GM18867 (cell line): ENCODE measurements around the gene MAP2K1.
"Not testable (repeated sequence)": the region's sequence is repeated elsewhere in the genome, so short reads cannot be mapped to it uniquely, and the experiment has no call there.

ENCODE experiments used
- ATAC-seq: cut with Tn5 transposase; IDR thresholded peaks from one replicate; pipeline ENCODE4 v1.9.1; 2021; ENCODE audit warnings: mild to moderate bottlenecking, moderate library complexity; ENCODE audit not compliant: unreplicated experiment

MAP2K1 gene

DNA sequence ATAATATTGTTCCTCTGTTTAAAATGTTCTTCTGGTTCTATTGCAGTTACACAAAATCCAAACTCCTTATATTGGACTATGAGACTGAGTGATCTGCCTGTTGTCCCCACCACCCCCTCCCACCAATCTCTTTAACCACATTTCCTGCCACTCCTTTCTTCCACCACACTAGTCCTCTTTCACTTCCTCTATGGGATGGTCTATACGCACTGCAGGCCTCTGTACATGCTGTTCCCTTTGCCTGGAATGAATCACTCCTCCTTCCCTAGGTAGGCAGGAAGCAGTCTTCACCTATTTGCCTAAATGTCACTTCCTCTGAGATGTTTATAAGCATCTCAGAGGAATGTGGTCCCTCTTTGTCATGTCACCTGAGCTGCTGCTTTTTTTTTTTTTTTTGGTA, 4.0 kb downstream of the MAP2K1 start:
- no peak for ATAC-seq

DNA sequence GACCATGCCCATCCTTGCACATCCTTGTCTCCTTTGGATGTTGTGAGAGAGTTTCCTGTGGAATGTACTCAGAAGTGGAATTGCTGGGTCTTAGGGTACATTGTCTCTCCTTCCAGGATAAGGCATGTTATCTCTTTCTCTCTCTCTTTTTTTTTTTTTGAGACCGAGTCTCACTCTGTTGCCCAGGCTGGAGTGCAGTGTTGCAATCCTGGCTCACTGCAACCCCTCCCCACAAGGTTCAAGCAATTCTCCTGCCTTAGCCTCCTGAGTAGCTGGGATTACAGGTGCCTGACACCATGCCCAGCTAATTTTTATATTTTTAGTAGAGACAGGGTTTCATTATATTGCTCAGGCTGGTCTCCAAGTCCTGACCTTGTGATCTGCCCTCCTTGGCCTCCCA, 6.3 kb downstream of the MAP2K1 start:
- ATAC-seq, result not testable (repeated sequence)

DNA sequence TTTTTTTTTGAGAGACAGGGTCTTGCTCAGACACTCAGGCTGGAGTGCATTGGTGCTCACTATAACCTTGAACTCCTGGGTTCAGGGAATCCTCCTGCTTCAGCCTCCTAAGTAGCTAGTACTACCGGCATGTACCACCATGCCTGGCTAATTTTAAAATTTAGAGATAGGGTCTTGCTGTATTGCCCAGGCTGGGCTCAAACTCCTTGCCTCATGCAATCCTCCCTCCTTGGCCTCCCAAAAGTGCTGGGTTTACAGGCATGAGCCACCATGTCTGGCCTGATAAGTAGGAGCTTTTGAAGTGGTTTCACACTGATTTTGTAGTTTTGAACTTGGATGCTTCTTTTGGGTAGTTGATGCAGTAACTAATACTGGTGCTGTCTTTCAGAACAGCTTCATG, 7.8 kb downstream of the MAP2K1 start:
- ATAC-seq, result no peak

DNA sequence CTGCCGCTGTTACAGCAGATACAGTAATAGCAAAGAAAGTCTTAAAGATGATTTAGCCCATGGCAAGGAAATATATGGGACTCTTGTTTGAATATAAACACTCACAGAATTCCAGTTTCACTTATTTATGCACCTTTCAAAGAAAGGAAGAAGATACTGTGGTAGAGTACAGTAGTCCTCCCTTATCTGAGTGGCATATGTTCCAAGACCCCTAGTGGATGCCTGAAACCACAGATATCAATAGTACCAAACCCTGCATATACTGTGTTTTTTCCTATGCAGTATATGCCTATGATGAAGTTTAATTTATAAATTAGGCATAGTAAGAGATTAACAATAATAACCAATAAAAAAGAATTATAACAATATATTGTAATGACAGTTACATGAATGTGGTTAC, 8.2 kb downstream of the MAP2K1 start:
- ATAC-seq, result no peak

DNA sequence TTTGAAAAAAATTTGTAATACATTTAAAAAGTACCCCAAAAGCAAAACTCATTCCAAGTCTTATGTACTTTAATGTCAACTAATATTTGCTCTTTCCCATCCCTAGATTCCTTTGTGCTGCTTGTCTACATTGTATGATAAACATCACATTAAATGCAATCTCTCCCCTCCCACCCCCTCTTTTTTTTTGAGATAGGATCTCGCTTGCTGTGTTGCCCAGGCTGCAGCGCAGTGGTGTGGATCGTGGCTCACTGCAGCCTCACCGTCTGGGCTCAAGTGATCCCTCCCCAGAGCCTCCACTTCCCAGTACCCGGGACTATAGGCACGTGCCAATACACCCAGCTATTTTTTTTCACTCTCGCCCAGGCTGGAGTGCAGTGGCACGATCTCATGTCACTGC, 12.6 kb downstream of the MAP2K1 start:
- ATAC-seq, result no peak

DNA sequence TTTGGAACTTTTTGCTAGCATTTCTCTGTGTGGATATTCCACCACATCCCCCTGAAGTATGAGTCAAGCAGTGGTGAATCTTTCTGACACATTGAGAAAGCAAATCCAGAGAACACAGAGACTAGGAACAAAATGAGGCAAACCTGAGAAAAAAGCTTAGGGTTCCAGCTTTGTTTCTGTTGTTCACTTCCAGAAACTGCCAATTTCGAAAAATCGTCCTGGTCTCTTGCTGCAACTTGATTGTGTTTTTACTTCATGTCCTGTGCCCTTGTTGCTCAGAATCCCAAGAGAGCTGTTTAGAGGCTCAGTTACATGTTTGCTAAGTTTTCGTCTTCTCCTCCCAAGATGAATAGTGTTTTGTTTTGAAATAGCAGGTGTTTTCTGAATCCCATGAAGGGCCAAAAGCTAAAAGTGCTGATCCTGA, 13.7 kb downstream of the MAP2K1 start:
- no peak for ATAC-seq

DNA sequence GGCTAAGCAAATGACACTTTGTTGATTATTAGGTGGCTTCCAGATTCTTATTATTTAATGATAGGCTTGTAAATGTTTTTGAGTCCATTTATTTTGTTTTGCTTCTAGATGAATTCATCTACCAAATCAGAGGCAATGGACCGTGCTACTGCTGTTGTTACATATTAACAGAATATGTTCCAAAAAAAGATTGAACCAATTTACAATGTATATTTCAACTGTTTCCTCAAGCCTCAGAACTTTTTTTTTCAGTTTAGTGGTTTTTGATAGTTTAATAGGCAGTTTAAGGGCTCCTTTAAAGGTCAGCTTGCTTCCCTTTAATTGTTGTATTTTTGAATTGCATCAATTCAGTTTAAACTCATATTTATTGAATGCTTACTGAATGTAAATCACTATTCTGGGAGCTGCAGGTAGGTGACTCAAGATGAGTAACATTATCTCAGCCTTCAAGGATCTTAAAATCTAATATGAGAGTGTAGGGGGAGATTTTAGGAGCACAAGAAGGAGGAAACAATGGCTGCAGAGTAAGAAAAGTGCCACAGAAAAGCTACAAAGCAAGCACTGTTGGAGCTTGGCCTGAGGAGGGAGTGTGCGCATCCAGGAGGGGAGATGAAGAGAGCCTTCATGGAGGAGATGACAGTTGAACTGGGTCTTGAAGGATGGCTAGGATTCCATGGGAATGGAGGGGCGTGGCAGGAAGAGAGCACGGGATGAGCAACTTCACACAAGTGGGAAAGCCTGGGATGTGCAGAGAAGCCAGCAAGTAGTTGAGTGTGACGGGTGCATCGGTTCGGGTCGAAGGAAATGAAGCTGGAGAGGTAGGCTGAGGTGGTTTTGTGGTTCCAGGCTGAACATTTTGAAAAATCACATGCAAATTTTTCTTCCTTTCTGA, 14.7 kb downstream of the MAP2K1 start:
- ATAC-seq, result no peak

DNA sequence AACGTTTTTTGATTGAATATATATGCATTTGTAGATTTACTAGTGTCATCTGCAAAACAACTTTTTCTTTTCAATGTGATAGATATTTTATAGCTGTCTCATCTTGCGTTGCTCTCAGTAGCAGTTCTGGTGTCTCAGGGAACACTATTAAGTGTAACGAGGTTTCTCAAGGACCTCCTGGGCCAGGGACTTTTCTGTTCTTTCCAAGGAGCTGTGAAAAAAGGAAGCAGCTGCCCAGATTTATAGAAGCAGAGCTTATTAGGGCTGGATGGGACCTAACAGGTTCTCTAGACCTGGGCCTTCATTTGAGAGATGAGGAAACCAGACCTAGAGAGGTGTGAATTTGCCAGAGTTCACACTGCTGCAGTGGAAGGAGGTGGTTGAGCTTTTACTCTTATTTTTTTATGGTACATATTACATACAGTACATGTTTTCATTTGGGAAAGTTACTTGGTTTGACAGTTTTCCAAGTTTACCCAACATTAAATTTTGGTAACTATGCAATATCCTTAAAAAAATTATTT, 16.1 kb downstream of the MAP2K1 start:
- no peak for ATAC-seq

DNA sequence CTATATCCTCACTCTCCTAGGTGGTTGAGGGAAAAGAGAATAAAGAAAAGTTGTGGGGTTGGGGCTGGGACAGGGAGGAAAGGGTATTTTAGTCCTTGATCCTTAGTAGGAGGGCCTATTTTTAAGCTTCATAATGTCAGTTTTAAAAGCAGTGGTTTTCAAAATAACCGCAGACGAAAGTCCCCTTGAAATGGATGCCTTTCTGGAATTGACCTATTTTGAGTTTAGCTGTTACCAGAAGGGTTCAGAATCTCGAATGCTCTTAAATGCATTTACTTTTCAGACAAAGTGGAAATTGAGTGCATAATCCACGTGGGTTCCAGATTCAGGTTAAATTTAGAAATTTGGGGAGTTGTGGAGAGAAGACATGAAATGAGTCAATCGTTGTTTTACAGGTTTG, 16.6 kb downstream of the MAP2K1 start:
- ATAC-seq, result no peak

DNA sequence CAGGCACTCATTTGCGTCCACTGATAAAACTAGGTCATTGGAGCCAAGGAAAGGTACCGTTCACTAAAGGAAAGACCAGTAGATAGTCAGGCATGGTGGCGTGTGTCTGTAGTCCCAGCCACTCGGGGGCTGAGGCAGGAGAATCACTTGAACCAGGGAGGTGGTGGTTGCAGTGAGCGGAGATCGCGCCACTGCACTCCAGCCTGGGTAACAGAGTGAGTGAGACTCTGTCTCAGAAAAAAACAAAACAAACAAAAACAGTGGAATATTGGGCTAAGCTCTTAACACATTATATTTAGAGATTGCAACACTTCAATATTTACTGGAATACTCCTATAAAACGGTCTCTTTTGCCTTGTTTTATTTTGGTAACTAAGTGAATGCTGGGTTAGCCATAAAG, 17.4 kb downstream of the MAP2K1 start:
- no peak for ATAC-seq

DNA sequence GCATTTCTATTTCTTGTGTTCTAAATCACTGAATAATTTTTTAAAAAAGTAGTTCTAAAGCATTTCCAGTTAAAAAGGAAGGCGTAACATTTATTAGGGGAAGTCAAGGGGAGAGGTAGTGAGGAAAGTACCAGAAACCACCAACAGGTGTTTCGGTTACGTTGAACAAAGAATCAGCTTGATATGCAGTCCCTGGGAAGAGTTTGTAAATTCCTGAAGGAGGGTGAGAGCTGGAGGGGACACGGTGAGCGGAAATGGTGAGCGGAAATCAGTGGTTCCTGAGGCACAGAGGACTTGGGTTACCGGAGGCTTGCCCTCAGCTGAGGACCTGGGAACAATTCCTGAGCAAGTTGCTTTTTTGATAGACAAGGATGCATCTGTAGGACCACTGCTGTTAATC, 17.8 kb downstream of the MAP2K1 start:
- no peak for ATAC-seq

DNA sequence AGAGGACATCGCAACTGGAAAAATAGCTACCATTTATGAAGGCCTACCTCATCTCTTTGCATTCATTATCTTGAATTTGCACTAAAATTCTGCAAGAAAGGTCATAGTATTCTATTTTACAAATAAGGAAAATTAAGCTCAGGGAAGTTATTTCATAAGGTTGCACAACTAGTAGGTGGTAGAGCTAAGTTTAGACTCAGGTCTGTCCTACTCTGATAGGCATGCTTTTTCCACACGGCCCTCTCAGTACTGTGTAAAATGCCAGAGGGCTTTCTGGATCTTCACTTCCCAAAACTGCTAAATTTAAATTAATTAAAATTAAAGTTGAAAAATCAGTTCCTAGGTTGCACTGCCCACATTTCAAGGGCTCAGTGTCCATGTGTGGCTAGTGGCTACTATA, 18.3 kb downstream of the MAP2K1 start:
- no peak for ATAC-seq

DNA sequence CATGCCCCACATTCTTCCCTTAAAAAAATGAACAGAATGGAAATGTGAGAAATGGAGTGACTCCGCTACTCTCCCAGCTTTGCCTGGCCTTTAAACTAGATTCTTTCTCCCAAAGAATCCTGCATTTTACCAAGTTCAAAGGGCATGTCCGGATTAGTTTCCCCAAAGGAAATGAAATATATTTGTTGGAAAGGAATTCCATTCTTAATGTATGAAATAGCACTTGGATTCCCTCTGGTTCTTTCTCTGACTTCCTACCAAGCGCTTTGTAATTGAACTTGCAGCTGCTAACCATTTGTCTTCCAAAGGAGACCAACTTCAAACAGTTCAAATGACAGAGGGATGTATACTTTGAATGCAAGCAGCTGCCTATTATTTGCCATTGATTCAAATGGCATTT, 18.9 kb downstream of the MAP2K1 start:
- ATAC-seq, result no peak

DNA sequence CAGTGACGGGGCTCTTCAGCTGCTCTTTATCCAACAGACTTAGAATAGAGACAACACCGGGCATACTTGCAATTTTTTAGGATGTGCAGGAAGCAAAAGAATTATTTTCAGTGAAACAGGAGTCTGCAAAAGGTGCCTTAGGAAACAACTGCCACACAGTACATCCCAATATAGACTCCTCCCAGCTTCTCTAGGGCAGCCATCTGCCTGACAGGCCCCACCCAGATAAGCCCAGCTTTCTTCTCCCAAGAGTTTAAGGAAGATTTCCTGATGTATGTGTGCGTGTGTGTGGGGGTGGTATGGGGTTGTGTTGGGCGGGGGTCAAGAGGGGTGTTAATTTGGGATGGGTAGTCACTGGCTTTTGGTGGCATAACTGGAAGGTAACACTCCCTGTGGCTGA, 21.5 kb downstream of the MAP2K1 start:
- ATAC-seq, result no peak

DNA sequence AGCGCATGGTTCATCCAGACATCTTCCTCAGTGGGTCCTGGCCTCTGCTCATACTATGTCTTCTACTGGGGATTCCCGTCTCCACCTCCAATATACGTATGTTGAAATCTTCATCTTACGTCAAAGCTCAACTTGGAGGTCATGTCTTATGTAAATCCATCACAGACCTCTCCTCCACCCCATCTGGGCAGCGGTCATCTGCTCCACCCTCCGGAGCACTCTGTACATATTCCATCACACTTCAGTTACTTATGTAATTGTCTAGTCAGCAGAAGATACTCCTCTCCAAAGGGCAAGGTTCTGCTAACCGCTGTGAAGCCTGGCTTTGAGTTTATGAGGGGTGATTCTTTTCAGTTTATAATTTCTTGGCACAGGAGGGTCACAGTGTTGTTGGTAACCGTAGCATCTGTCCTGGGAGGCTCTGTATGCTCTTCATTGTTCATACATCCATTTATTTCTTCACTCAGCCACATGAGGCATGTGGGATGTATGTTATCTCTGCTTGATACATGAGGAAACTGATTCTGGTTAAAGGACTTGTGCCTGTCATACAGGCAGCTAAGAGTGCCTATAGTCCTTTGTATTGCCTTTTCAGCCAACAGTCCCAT, 22.1 kb downstream of the MAP2K1 start:
- no peak for ATAC-seq

DNA sequence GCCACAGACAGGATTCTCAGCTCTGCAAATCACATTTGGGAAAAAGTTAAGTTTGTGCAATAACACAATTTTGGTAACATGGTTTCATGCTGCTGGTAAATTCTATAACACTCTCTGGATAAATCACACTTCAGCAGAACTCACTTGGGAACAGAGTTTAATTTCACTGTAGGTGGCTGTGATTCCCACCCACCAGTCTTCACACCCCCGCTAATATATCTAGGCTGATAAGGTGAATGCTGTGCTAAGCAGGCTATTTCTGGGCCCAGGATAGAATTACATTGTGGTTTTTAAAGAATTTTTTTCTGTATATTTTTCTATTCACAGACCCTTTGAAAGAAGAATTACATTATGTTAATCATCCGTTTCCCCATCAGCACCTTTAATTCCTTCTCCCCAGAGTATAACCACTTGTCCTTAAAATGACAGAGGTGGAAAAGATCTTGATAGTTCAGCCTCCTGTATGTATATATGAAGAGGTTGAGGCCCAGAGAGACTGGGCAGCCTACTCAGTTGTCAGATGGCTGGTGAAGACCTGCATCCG, 22.9 kb downstream of the MAP2K1 start:
- no peak for ATAC-seq

DNA sequence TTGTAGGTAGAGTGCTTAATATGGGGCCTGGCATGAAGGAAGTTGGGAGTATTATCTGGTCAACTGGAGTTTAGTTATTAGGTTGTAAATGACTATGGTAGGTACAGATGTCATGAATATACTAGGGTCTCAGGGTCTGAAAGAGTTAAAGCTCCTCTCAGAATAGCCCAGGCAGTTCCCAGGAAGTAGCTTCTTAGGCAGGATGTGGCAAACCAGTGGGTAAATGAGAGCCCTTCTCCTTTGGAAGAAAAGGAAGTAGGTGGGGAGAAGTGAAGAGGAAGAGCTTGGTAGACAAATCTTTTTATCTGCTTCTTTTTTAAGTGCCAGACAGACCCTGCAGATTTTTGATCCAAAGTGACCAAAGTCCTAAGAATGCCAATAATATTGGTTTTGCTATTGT, 24.5 kb downstream of the MAP2K1 start:
- ATAC-seq, result no peak

DNA sequence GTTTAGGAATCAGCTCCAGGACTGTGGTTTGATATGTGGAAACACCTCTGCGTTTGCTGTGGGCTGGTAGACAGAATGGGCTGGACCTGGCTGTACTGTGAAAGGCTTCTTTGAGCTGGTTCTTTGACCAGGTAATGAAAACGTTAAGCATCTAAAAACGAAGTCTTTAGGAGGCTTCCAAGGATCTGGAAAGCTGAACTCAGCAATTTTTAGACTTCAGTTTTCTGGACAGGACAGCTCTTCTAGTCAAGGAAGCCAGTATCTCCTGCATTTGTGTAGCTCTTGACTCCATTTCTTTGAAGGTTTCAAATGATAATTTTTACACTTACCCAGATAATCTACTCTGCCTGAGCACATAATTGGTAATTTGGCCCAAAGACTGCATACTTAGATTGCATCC, 25.5 kb downstream of the MAP2K1 start:
- ATAC-seq, result no peak

DNA sequence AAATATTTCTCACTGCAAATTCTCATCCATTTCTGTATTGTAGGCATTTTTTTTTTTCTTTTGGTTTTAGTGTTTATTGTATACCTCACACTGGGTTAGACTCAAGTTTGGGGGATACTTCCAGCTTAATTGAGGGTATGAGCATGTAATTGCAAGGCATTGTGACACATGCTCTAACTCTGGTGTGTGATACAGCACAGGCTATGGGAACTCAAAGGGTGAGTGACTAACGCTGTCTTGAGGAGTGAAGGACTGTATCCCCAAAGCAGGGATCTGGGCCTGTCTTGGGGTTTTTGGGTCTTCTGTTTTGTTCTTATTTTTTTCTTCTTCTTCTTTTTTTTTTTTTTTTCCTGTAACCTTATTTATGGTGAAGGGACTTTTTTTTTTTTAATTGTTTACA, 26.9 kb downstream of the MAP2K1 start:
- no peak for ATAC-seq

DNA sequence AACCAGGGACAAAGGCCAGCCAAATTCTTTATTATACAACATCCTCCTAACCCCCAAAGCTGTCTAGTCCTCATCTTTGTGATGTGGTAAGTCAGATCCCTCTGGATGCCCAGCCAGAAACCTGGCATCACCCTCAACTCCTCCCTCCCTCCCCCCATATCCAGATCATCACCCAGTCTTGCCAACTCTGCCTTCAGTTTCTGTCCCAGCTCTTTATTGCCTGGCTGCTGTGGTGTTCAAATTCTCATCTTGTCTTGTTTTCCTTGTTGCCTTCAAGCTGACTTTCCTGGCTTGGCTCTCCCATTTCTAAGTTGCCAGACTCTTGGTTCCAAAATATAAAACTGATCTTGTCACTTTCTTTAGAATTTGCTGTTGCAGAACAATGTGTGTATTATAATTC, 28.6 kb downstream of the MAP2K1 start:
- ATAC-seq, result no peak

DNA sequence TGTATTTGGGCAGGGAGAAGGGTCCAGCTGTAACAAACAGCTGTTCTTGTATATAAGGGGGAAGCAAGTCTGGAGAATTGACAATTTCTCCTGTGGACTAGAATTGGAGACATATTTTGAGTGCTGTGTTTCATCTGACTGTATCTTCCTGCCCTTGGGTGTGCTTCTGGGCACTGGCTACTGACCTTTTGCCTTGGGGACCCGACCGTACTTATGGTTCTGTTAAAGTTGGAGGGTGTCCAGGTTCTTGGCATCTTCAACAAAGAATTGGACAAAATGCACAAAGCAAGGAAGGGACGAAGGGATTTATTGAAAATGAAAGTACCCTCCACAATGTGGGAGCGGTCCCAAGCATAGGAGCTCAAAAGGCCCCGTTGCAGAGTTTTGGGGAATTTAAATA, 31.0 kb downstream of the MAP2K1 start:
- no peak for ATAC-seq

DNA sequence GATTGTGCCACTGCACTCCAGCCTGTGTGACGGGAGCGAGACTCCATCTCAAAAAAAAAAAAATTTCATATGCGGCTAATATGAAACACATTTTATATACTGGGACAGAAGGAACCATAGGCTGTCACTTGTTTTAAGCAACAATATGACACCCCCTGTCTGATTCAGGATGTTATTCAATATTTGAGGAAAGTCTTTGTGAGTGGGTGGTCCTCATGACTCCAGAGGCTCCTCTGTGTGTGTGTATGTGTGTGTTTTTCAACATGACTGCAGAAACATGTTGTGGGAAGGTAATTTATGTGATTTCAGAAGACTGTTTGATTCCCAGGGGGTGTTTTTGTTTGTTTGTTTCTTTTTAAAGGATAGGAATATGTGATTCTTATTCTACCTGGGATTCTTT, 32.8 kb downstream of the MAP2K1 start:
- no peak for ATAC-seq
